NK-92 (cell line): Measurements from ENCODE around the gene ADAM30.

ENCODE experiments used
- DNase-seq: peaks from one replicate; lab custom pipeline; 2025; ENCODE audit not compliant: unreplicated experiment; lab: John Stamatoyannopoulos, UW

Gene ADAM30

DNA sequence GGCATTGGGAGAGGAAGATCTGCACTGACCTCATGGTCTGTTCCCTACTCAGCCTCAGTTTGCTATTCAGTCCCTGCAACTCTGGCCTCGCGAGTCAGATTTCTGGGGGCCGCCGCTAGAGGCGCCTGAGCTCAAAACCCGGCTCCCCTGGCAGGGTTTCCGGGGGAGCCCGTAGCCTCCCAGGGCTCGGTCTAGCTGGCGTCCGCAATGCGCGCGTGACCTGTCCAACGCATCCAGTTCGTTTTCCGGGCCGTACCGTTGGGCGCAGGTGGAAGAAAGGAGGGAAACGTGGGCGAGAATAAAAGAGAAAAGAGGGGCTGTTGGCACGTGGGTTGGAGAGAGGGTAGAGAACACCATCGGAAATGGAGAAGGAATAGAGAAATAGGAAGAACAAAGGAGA lies at the start of gene ADAM30:
Gene ADAM30 (minus strand): TSS at position 213 of the 400 bp plus-strand sequence. CDS start 179 bp downstream, at position 34.
- no peak for DNase-seq

DNA sequence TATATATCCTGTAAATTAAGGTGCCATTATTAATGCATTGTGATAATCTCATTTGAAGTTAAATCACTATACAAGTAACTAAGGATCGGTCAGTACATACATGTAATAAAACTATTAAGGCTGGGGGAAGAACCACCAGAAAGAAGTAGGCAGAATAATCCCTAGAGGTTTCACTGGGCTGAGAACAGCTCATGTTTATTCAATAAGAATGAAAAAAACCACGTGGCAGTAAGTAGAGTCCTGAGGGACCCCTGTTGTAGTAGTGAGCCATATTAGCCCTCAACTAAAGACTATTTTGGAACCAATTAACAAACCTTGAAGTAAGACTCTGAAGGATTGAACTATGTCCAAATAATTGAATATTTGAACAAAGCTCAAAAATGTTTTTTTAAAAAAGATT lies 46.9 kb upstream of the ADAM30 start:
- DNase-seq = no peak

DNA sequence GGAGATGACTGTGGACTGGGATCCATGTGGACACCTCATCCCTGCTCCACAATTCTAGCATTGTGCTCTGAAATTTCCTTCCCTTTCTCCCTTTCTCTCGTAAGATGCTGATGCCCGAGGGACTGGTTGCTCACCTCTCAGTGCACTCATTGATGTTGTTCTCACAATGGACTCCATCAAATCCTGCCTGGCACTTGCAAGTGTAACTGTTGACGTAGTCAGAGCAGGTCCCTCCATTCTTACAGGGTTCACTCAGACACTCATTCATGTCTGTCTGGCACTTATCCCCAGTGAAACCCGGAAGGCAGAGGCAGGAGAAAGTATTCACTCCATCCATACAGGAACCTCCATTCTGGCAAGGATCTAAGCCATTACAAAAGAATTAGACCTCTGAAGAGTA lies 45.1 kb upstream of the ADAM30 start:
- DNase-seq = no peak

DNA sequence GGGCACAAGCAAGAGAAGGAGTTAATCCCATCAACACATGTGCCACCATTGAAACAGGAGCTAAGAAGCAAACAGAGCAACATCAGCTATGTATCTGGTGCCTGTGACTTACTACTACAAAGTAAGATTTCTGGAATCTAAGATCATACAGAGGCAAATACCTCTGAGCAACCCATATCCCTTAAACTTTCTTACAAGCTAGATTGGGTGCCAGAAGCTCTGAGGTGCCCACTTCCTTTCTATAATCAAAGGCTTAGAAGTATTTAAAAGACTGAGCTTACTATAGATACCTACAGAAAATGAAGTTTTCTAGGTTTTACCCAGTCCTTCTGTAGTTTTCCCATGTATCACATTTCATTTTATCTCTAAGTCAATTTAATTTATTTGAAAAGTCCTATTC lies 44.4 kb upstream of the ADAM30 start:
- DNase-seq = no peak

DNA sequence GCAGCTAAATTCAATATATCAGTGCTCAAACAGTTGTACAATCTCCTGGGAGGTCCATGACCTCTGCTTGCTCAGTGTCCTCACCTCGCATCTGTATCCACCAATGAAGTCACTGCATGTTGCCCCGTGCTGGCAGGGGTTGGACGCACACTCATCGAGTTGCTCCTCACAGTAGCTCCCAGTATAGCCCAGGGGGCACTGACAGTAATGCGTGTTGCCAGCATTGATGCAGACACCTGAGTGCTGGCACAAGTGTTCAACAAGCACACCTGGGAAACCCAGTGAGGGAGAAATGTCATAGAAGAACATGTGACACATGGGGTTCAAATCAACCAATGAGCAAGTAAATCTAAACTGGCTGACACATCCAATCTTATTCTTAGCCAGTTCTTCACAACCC lies 40.9 kb upstream of the ADAM30 start:
- no peak for DNase-seq

DNA sequence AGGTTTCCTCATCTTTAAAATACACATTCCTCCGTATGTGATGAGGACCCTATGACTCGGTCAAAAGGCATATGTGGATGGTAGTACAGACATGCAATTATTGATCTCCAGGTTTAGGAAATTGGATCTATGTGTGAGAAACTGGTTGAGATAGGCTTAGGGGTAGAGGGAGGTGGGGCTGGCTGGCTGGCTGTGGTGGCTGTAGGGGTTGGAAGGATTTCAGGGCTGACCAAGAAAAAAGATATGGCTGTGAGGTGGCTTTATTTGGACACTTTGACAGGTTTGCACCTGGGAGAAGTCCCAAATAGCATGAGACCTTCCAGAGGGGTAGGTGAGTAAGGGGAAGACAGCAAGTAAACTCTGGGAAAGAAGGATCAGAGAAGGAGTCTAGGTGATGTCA lies 39.6 kb upstream of the ADAM30 start:
- DNase-seq = no peak

DNA sequence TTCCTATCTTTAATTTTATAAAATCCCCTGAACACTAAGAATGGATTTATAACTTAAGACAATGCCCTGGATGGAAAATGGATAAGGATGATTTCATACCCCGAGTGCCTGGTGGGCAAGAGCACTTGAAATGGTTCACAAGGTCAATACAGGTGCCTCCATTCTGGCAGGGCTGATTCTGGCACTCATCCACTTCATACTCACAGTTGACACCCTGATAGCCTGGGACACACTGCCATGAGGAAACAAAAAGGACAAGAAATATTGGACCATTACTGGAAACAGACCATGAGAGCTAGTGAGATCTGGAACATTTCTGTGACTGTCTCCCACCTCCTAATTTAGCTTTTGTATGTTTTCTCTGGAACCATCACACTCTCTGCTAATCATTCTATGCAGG lies 39.1 kb upstream of the ADAM30 start:
- no peak for DNase-seq

DNA sequence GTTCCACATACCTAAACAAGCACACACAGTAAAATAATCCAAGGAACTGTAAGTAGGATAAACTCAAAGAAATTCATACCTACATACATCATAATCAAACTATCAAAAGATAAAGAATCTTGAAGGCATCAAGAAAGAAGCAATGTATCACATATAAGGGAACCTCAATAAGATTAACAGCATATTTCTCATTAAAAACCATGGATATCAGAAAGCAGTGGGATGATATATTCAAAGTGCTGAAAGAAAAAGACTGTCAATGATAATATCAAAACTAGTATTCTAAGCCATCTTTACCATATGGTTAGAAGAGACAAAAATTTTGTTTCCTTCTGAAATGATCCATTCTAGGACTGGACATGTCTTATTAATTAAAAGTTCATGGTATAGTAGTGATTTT lies 37.1 kb upstream of the ADAM30 start:
- DNase-seq = no peak

DNA sequence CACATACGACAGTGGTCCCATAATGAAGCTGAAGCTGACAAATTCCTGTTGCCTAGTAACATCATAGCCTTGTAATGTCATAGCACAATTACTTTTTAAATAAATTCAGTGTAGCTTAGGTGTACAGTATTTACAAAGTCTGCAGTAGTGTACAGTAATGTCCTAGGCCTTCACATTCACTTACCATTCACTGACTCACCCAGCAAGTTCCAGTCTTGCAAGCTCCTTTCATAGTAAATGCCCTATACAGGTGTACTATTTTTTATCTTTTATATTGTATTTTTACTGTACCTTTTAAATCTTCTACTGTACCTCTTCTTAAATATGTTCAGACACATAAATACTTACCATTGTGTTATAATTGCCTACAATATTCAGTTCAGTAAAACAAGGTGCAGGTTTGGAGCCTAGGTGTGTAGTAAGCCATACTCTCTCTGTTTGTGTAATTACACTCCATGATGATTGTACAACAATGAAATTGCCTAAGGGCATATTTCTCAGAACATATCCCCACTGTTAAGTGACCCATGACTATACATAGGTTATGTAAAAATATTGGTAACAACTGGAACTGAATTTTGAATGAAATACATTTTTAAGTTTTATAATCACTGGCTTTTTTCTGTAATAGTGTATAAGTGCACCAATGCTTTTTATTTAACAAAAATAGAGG lies 33.5 kb upstream of the ADAM30 start:
- no peak for DNase-seq

DNA sequence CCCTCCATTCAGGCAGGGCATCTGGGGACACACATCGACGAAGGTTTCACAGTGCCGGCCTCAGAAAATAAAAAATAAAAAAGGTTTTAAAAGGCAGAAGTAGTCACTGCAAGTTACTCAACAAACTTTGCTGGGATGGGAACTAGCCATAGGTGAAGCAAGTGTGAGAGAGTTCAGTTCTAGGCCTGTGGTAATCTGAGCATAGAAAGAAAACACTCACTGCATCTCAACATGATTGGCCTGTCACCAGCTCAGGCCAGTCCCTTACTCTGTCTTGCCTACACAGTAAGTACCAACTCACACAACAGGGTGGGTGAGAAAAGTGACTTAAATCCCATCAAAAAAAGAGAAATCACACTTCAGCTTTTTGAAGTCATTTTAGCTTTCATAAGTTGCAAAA lies 30.2 kb upstream of the ADAM30 start:
- no peak for DNase-seq

DNA sequence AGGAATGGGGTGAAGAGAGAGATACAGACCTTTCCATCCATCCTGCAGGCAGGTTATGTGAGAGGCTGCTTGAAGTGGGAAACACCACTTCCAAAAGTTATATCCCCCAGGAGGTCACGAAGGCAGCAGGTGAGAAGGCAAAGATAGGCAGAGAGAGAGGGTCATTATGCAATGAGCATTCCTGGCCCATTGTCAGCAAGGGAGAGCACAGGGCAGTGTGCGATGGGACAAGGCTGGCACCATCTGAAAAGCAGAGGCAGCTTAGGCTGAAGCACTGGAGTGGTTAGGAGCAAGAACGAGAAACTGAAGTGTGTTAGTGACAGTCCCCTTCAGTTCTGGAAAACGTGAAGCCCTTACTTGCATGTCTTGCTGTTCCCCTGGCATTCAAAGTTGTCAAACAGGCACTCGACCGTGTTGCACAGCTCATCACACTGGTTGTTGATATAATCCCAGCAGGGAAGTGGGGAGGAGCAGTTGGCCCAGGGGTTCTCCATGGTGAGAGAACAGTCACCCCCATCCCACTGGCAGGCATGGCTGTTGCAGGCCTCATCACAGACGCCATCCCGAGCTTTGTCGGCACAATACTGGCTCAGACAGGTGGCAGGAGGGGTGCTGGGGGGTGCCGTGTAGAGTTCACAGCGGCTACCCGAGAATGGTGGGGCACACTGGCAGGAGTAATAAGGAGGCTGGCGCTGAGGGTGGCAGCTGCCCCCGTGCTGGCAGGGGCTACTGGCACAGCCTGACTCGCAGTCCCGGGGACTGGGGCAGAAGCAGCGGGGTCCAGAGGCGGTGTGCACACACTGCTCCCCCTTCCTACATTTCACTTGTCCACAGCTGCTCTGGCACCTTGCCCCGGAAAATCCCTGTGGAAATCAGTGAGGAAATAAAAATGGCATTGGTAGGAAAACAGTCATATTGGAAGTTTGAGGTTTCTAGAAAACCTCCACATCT lies 28.9 kb upstream of the ADAM30 start:
- DNase-seq = no peak

DNA sequence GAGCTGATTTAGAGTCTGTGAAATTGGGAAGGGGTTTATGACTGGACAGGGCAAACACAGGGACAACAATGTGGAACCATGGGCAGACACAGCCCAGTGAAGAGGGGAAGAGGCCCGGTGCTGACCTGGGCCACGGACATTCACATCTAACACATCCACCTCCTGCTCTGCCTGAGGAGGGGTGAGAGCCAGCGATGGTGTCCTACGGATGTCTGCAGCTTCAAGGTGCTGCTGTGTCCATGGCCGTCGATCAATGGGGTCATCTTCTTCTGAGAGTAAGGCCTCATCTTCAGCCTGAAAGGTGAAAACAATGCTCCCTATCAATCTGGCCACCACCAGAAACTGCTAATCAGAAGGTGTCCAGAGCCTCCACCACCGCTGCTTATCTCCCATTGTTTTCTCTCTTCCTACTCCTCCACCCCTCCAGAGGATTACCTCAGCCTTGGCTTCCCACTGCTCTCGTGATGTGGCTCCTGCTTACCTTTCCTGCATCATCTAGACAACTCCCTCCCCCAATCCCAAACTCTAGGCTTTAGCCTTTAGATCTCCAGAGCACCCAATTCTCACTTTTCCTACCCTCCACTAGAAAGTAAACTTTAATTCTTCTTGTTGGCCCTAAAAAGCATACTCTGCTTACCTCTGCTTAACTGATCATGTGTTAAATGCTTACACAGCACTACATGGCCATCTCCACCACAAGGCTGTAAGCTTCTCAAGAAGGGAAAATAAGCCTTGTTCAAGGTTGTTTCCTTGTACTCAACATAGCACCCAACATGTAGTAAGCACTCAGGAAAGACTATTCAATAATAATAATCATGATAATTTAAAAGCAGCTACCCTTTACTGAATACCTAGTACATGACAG lies 24.0 kb upstream of the ADAM30 start:
- DNase-seq = no peak

DNA sequence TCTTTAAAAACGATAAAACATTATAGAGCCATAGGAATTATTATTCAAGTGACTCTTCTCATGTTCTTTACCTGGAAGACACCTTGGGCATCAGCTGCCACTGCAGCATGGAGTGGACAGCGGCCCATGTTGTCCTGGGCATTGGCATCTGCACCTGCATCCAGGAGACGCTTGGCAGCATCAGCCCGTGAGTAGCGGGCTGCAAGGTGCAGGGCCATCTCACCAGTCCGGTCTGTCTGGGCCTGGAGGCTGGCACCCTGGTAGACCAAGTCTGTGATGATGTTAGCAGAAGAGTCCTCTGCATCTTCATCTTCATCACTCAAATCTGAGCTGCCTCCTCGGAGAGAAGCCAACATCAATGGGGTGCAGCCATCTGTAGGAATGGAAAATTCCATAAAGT lies 22.9 kb upstream of the ADAM30 start:
- DNase-seq = no peak

DNA sequence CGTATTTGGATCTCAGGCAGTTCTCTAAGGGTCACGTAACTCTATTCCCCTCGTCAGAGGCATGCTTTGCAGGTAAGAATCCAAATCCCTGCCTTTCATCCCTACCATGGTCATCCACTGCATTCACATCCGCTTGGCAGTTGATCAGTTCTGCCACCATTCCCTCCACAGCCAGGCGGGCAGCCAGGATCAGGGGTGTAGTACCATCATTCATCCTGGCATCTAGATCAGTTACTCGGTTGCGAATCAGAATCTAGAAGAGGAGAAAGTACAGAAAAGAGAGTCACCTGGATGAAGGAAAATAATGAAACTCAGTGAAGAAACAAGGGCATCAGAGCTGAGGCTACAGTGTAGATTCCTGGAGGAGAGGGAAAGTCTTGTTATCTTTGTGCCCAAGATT lies 22.0 kb upstream of the ADAM30 start:
- DNase-seq = no peak

DNA sequence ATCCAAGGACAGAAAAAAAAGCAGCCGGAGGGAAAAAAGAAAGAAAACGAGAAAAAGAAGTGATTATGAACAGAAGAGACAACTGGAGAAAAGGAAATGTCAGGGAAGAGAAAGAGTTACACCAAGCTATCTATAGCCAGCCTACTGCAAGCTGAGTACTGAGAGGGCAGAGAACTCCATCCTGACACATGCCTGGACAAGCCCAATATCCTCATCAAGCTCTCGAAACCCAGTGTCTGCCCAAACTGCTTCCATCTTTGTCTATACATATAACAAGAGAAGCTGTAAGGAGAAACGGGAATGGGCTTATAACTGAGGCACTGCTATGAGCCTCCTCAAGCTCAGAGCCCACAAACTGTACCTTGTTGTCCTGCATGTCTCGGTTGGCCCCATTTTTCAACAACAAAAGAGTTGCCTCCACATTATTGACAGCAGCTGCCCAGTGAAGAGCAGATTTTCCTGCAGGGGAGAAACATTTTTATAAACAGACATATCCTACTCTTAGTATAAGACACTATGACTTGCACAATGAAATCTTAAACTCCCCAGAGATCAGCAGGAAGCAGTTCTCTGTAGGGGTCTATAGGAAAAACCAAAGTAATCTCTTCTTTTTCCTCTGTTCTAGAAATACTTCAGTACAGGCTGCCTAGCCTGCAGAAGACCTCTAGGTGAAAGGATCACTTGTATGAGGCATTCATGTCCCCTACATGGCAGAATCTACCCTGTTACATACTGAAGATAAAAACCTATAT lies 21.2 kb upstream of the ADAM30 start:
- DNase-seq = no peak

DNA sequence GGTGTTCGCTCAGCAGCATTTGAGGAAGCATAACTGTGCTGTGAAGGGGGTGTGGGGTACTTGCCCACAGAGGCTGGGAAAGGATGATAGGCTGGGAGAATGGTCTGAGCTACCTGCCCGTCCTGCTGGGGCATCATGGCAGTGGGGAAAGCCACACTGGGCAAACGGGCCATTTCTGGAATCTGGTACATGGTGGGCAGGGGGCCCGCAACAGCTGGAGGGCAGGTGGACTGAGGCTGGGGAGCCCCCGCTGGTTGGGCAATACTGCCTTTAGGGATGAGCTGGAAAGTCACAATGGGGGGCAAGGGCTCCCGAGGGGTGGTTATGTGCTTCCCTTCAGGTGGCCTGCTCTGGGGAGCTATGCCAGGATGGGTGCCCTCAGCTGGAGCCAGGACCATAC lies 19.2 kb upstream of the ADAM30 start:
- DNase-seq = no peak

DNA sequence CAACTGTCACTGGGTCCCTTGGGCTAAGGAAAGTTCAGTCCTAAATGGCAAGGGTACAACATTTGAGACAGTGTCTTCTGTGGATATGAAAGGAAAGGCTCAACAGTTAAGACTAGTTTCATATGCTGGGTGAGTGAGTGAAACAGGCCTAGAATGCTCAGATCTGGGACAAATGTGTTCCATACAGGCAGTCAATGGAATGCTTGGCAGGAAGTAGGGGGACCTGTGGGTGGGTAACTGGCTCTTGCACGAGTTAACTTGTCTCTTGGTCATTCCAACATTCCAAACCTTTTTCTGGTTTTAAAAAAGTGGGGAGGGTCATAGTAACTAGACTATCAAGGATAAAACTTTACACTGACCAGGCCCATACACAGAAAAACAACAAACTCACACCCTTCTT lies 17.8 kb upstream of the ADAM30 start:
- no peak for DNase-seq

DNA sequence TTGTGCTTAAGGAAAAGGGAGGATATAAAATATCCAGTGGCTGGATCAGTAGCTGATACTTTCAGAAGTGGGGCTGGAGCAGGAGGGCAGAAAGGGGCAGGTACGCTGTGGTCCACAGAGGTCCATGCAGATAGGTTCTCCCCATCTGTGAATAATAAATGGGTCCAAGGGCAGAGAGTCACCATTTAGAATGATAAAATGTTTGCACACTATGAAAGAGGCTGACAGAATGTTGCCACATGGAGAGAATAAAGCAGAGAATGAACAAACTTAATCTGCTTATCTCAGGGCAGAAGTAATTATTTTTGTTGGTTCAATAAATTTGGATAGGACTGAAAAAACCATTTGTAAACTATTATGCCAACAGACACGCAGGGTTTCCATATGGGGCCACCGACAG lies 16.6 kb upstream of the ADAM30 start:
- no peak for DNase-seq

DNA sequence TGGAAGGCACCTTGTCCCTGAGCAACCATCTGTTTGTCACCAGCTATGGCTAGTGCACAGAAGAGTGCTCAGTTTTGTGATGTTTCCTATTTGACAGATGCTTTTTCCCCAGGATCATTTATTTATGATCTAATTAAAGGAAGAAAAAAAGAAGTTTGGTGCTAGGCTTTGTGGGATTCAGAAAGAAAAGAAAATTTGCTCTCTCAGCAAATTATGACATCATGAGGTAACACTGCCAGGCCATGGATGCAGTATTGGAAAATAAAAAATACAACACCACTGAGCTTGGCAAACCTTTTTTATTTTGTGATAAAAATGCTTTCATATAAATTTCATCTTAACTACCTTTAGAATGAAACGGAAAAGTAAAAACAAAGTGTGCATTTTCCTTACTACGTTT lies 15.5 kb upstream of the ADAM30 start:
- no peak for DNase-seq

DNA sequence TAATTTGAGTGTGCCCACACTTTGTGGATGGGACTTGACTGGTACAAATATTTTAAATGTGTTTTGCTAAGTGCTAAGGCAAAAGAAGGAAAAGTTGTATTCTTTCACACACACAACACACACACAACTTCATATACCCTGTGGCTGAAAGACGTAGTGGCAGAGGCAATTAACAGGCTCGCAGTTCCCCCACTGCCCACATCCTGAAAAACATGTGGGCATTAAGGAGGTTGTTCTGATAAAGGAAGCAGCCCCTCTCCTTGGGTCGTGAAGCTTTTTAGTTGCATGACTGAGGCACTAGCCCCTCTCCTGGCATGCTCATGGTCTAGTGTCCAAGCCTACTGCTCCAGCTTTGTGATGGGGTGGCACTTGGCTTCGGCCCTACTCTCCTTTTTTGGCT lies 14.3 kb upstream of the ADAM30 start:
- DNase-seq = no peak
